Kidney epithelial cell (primary cell): ENCODE data around the gene NOX1. TPM values are rescaled to one million over a fixed set of nuclear protein-coding genes. Genes with fewer than 3 reads are reported as not detected.

ENCODE experiments used
- DNase-seq: peaks from one replicate; pipeline ENCODE4 v3.0.0-alpha.2; 2010; ENCODE audit warnings: low read depth
- H3K27me3 ChIP-seq: 2 replicates; pipeline ENCODE4 v1.6.0; 2011; ENCODE audit warnings: low read length; ENCODE audit not compliant: control insufficient read depth, insufficient read depth
- H3K36me3 ChIP-seq: 2 replicates; pipeline ENCODE4 v1.5.1; 2011; ENCODE audit warnings: low read length; ENCODE audit not compliant: control insufficient read depth, insufficient read depth
- H3K4me3 ChIP-seq: 2 replicates; pipeline ENCODE4 v1.5.1; 2011; ENCODE audit warnings: low read depth, mild to moderate bottlenecking, control low read depth, low read length
- CTCF ChIP-seq: IDR thresholded peaks from 2 replicates; pipeline ENCODE4 v1.5.1; 2011; ENCODE audit warnings: mild to moderate bottlenecking, moderate library complexity, low read length, control low read depth, inconsistent platforms; ENCODE audit not compliant: insufficient read depth, poor library complexity, severe bottlenecking
- total RNA-seq: library from RNA; depleted of rRNA; stranded (reverse); fragments of >200 nt; gene quantifications from 2 replicates; pipeline ENCODE4 v1.2.3, GENCODE V29; 2015

NOX1 gene
- total RNA-seq, 1 donor from 2014 or later: not detected

- peak; percentile 58 for TF ChIP-seq CTCF
- Histone ChIP-seq H3K27me3 (no peaks in the 10 kb centered on the region), H3K4me3 (no peak overlapping the region), H3K36me3 (no peaks in the 10 kb centered on the region)
- no peak for DNase-seq
Observed at GRCh38 chrX:100895365-100896075, 21.4 kb upstream of the NOX1 start.

- Histone ChIP-seq H3K27me3 (no peaks in the 10 kb centered on the region), H3K36me3 (no peaks in the 10 kb centered on the region), H3K4me3 (no peak overlapping the region)
- no peak for DNase-seq
- TF ChIP-seq CTCF: no peak
Observed at GRCh38 chrX:100883654-100884053, 9.5 kb upstream of the NOX1 start.

GRCh38 chrX:100880368-100880767 is 6.2 kb upstream of the NOX1 start:
- no peaks in the 10 kb centered on the region for H3K27me3 ChIP-seq
- H3K4me3 ChIP-seq: no peak overlapping the region
- H3K36me3 ChIP-seq: no peaks in the 10 kb centered on the region
- TF ChIP-seq CTCF: no peak
- DNase-seq: no peak

GRCh38 chrX:100871594-100872560 is 2.3 kb downstream of the NOX1 start:
- no peak for DNase-seq
- no peak for TF ChIP-seq CTCF
- Histone ChIP-seq H3K36me3 (no peaks in the 10 kb centered on the region), H3K27me3 (no peaks in the 10 kb centered on the region), H3K4me3 (no peak overlapping the region)

- H3K4me3 ChIP-seq: no peak overlapping the region
- TF ChIP-seq CTCF: no peak
- H3K36me3 ChIP-seq: no peaks in the 10 kb centered on the region
- no peak for DNase-seq
- H3K27me3 ChIP-seq: no peaks in the 10 kb centered on the region
Observed at GRCh38 chrX:100870527-100870926, 3.6 kb downstream of the NOX1 start.

- DNase-seq: no peak
- no peak for TF ChIP-seq CTCF
- no peaks in the 10 kb centered on the region for H3K27me3 ChIP-seq
- no peak overlapping the region for H3K4me3 ChIP-seq
- no peaks in the 10 kb centered on the region for H3K36me3 ChIP-seq
Observed at GRCh38 chrX:100868273-100868672, 5.9 kb downstream of the NOX1 start.
